Neutrophil (primary cell): Measurements from ENCODE around the gene KRT14.

Experiments
- H3K27ac ChIP-seq: fragments of 200-600 bp; sonication (generic); 2 replicates; pipeline ENCODE4 v1.5.1; 2016; ENCODE audit warnings: mild to moderate bottlenecking, moderate library complexity
- H3K27me3 ChIP-seq: fragments of 200-600 bp; sonication (generic); 2 replicates; pipeline ENCODE4 v1.6.0; 2016; ENCODE audit warnings: mild to moderate bottlenecking
- H3K36me3 ChIP-seq: fragments of 200-600 bp; sonication (generic); 2 replicates; pipeline ENCODE4 v1.5.1; 2017
- H3K4me1 ChIP-seq, 2 experiments: fragments of 200-600 bp in 1 of 2; sonication (generic) in 1 of 2; 1 replicate in 1 of 2; 2 replicates in 1 of 2; pipeline versions ENCODE4 v1.5.1 to v1.6.1; 2013 to 2016; ENCODE audit warnings: low read depth in 1 of 2, low read length in 1 of 2, mild to moderate bottlenecking in 1 of 2, moderate library complexity in 1 of 2; ENCODE audit not compliant: control insufficient read depth in 1 of 2, insufficient read depth in 1 of 2
- H3K4me3 ChIP-seq, 2 experiments: fragments of 200-600 bp in 1 of 2; sonication (generic) in 1 of 2; 1 replicate in 1 of 2; 2 replicates in 1 of 2; pipeline ENCODE4 v1.5.1; 2013 to 2016; ENCODE audit warnings: low read depth in 1 of 2, low read length in 1 of 2, mild to moderate bottlenecking in 1 of 2, moderate library complexity in 1 of 2
- H3K9me3 ChIP-seq: fragments of 200-600 bp; sonication (generic); 2 replicates; pipeline ENCODE4 v1.5.1; 2016
- TF ChIP-seq, protein P1 (sequence below): fragments of 200-600 bp; sonication (generic); IDR thresholded peaks from 2 replicates; pipeline ENCODE4 v1.5.1; 2016; ENCODE audit warnings: antibody characterized with exemption

KRT14 gene

GRCh38 chr17:41600318-41600717 is 13.6 kb upstream of the KRT14 start:
- TF ChIP-seq, protein P1, sequence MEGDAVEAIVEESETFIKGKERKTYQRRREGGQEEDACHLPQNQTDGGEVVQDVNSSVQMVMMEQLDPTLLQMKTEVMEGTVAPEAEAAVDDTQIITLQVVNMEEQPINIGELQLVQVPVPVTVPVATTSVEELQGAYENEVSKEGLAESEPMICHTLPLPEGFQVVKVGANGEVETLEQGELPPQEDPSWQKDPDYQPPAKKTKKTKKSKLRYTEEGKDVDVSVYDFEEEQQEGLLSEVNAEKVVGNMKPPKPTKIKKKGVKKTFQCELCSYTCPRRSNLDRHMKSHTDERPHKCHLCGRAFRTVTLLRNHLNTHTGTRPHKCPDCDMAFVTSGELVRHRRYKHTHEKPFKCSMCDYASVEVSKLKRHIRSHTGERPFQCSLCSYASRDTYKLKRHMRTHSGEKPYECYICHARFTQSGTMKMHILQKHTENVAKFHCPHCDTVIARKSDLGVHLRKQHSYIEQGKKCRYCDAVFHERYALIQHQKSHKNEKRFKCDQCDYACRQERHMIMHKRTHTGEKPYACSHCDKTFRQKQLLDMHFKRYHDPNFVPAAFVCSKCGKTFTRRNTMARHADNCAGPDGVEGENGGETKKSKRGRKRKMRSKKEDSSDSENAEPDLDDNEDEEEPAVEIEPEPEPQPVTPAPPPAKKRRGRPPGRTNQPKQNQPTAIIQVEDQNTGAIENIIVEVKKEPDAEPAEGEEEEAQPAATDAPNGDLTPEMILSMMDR: no peak
- H3K27ac ChIP-seq: no peak overlapping the region
- no peaks in the 10 kb centered on the region for H3K4me1 ChIP-seq

GRCh38 chr17:41599680-41600079 is 13.0 kb upstream of the KRT14 start:
- Histone ChIP-seq H3K27ac (no peak overlapping the region), H3K36me3 (no peaks in the 10 kb centered on the region), H3K4me3 (no peak overlapping the region), H3K4me1 (no peaks in the 10 kb centered on the region), H3K9me3 (no peaks in the 10 kb centered on the region), H3K27me3 (no peaks in the 10 kb centered on the region)
- TF ChIP-seq, protein P1: no peak

More at GRCh38 chr17:41600318-41600717, 13.6 kb upstream of the KRT14 start:
- no peaks in the 10 kb centered on the region for H3K27me3 ChIP-seq
- no peaks in the 10 kb centered on the region for H3K9me3 ChIP-seq
- no peak overlapping the region for H3K4me3 ChIP-seq
- H3K36me3 ChIP-seq: no peaks in the 10 kb centered on the region

- Histone ChIP-seq H3K27ac (no peak overlapping the region), H3K36me3 (no peaks in the 10 kb centered on the region), H3K9me3 (no peaks in the 10 kb centered on the region), H3K4me3 (no peak overlapping the region), H3K4me1 (no peaks in the 10 kb centered on the region), H3K27me3 (no peaks in the 10 kb centered on the region)
- TF ChIP-seq, protein P1: no peak
Measured at GRCh38 chr17:41595585-41595984, 8.9 kb upstream of the KRT14 start.

DNA sequence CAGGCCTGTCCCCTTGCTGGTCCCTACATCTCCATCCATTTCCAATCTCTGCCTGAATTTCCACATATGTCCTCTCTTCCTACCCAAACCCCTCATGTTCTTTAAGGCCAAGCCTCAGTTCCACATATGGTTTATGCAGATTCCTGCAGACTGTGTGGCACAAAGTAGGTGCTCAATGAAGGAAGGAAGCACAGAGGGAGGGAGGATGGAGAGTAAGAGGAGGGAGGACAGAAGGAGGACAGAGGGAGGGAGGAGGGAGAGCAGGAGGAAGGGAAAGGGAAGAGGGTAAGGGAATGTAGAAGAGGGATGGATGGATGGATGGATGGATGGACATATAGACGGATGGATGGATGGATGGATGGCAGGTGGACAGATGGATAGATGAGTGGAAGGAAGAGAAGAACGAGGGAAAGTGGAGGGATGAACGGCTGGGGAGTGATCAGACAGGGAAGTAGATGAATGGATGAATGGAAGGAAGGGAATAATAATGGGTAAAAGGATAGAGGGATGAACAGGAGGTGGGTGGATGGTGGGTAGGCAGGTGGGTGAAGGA is 7.7 kb upstream of the KRT14 start:
- no peaks in the 10 kb centered on the region for H3K4me1 ChIP-seq
- H3K4me3 ChIP-seq: no peak overlapping the region
- no peaks in the 10 kb centered on the region for H3K27me3 ChIP-seq
- no peaks in the 10 kb centered on the region for H3K36me3 ChIP-seq
- TF ChIP-seq, protein P1: no peak
- H3K9me3 ChIP-seq: no peaks in the 10 kb centered on the region
- H3K27ac ChIP-seq: no peak overlapping the region

DNA sequence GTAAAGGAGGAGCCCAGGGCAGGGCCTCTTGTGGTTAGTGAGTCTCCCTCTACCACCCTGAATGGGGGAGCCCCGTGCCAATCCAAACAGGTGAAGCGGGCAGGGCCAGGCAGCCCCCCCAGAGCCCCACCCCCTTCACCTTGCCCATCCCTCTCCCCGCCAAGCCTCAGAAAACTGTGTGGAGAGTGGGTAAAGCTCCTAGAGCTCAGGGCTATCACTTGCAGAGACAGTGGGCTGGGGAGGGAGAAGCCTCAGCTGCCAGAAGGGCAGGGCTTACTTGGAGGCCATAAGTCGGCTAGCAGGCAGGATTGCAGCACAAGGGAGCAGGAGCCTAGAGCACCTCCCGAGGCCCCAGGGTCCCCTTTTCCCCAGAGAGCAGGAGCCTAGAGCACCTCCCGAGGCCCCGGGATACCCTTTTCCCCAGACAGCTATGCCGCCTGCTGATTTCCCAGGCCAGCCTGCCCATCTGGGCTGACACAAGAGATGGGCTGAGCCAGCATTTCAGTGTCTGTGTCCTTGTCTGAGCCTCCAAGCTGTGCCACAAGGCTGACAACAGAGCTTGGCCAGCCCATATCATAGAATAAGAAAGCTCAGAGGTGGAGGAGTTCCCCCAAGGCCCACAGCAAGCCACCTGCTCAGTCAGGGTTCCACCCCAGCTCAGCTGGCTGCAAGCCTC is 6.7 kb upstream of the KRT14 start:
- H3K36me3 ChIP-seq: no peaks in the 10 kb centered on the region
- TF ChIP-seq, protein P1: no peak
- no peaks in the 10 kb centered on the region for H3K9me3 ChIP-seq
- H3K27ac ChIP-seq: no peak overlapping the region
- H3K27me3 ChIP-seq: no peaks in the 10 kb centered on the region
- no peak overlapping the region for H3K4me3 ChIP-seq
- no peaks in the 10 kb centered on the region for H3K4me1 ChIP-seq
